Activated CD4-positive, alpha-beta T cell treated with anti-CD3 and anti-CD28 coated beads for 36 hours (primary cell): ENCODE results near the gene STXBP1. TPM values are rescaled to one million over a fixed set of nuclear protein-coding genes. Genes with fewer than 3 reads are reported as not detected.

Source experiments
- ATAC-seq: fragments of 200-7000 bp; cut with Tn5 transposase; one replicate; pipeline ENCODE4 v1.10.0; 2021; ENCODE audit warnings: mild to moderate bottlenecking, moderate library complexity
- CTCF ChIA-PET: fragments of 350-600 bp; sonication (Branson Sonifier 250); formaldehyde crosslinking; loops from one replicate; lab custom pipeline; 2021; ENCODE audit warnings: antibody characterized with exemption; lab: Charles Lee
- POLR2A ChIA-PET: fragments of 350-600 bp; sonication (Branson Sonifier 250); formaldehyde crosslinking; loops from one replicate; lab custom pipeline; 2021; ENCODE audit warnings: antibody characterized with exemption, inconsistent platforms; lab: Charles Lee
- DNase-seq: peaks from one replicate; pipeline ENCODE4 v3.0.0-alpha.2; 2020
- H3K27ac Mint-ChIP-seq: one replicate; pipeline ENCODE4 v1.8.0; 2021; ENCODE audit warnings: mixed read lengths
- H3K27me3 Mint-ChIP-seq: one replicate; pipeline ENCODE4 v1.8.0; 2021; ENCODE audit warnings: mixed read lengths
- H3K36me3 Mint-ChIP-seq: one replicate; pipeline ENCODE4 v1.8.0; 2021; ENCODE audit warnings: low read depth, mixed read lengths
- H3K4me1 Mint-ChIP-seq: one replicate; pipeline ENCODE4 v1.8.0; 2021; ENCODE audit warnings: mixed read lengths
- H3K4me3 Mint-ChIP-seq: one replicate; pipeline ENCODE4 v1.8.0; 2021; ENCODE audit warnings: mild to moderate bottlenecking, moderate library complexity, mixed read lengths
- H3K9me3 Mint-ChIP-seq: one replicate; pipeline ENCODE4 v1.8.0; 2021; ENCODE audit warnings: low read depth, mixed read lengths
- intact Hi-C, 2 experiments: fragments of 100-400 bp; cut with DNase I in 1 of 2; cut with micrococcal nuclease in 1 of 2; formaldehyde crosslinking; loops; one replicate each; pipeline versions ENCODE4 v1.14.2 to v1.15.1; 2022 to 2024; cut with DNase I, micrococcal nuclease
- total RNA-seq, 2 experiments: library from RNA; stranded (reverse); gene quantifications; one replicate each; pipeline ENCODE4 v1.2.3, GENCODE V29; 2021

The STXBP1 gene
- total RNA-seq = 10 to 100 TPM; 15.9 to 18.1 TPM

DNA sequence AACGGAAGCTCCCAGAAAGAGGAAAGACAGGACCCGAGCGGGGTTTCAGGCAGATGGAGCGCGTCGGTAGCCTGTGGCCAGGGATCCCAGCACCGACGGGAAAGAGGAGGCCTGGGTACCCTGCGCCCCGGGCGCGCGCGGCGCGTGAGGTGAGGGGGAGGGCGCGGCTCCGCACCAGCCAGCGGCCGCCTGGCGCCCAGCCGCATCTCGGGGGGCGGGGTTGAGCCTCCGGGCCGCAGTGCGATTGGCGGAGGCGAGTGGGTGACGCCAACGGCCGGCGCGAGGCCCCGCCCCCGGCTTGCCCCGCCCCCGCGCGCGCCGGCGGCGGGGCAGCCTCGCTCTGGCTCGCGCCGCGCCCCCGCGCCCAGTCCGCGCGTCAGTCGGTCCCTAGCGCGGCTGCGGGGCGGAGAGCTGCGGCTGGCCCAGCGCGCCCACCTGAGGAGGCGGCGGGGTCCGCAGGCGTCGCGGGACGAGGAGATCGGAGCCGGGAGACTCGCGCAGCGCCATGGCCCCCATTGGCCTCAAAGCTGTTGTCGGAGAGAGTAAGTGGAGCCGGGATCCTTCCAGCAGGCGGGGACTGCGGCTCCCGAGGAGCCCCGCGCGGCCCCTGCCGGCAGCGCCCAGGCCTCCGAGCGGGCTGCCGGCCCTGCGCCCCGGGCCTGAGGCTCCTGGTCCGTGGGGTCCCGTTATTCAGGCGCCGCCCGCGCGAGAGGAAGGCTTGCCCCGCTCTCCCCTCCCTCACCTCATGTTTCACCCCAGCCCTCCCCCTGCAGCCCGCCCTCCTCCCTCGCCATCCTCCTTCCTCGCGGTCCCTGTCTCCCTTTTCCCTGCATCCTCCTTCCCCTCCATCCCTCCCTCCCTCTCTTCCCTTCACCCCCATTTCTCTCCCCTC is at the start of gene STXBP1:
TSS of gene STXBP1 (plus strand) at position 379 of the 892 bp plus-strand sequence. CDS start at position 506, 127 bp downstream.
- Mint-ChIP-seq H3K27me3 (peaks cover 32% of the 10 kb centered on the region), H3K4me1 (peaks cover 26% of the 10 kb centered on the region), H3K9me3 (no peaks in the 10 kb centered on the region), H3K4me3 (peak within 1 kb of the TSS; percentile 85), H3K36me3 (no peaks in the 10 kb centered on the region), H3K27ac (peak within 1 kb of the TSS; percentile 71)
- intact Hi-C loops = loop anchor here in 1 of 2 experiments (1.0 to 5.0 kb wide), 15 partner anchors 43 to 805 kb away; partner anchors contain the start of genes CDK9, LRSAM1, PTRH1 and RALGPS1
- peak; percentile 87 for ATAC-seq
- DNase-seq = peak; percentile 92
- ChIA-PET CTCF (interaction anchor here (0.6 to 1.6 kb wide), 6 partner anchors 10 to 257 kb away, joined by 3 to 6 read pairs (median 3); no protein-coding TSS in a partner anchor), POLR2A (interaction anchor here (0.6 kb wide), 1 partner anchor 44 kb away, joined by 3 read pairs; no protein-coding TSS in a partner anchor)

DNA sequence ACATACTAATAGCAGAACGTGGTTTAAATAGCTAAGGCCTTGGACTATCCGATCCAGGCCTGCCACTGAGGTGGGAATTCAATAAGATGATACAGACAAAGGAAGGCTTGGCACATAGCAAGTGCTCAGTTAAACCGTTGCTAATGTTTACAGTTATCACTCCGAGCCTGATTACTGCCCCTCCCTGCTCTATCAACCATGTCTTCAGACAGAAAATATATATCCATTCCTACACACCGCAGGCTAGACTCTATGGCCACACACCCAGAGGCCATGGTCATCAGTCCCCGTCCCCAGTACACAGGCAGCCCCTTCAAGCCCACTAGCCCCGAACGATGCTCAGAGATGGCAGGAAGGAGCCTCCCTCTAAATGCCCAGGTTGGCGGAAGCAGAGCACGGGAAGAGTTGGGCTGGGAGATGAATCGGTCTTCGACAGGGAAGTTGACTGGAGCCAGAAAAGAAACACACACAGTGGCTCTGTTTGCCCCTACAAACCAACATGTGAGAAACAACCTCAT is 49.7 kb upstream of the STXBP1 start:
- Mint-ChIP-seq H3K4me1 (peaks cover 16% of the 10 kb centered on the region), H3K9me3 (no peaks in the 10 kb centered on the region), H3K36me3 (no peaks in the 10 kb centered on the region), H3K27me3 (no peaks in the 10 kb centered on the region), H3K27ac (no peak overlapping the region), H3K4me3 (no peak overlapping the region)
- ChIA-PET CTCF (no interaction called here), POLR2A (interaction anchor here (0.5 kb wide), 1 partner anchor 25 kb away, joined by 3 read pairs; no protein-coding TSS in a partner anchor)
- ATAC-seq = no peak
- DNase-seq = no peak
- intact Hi-C loops = no loop called here

DNA sequence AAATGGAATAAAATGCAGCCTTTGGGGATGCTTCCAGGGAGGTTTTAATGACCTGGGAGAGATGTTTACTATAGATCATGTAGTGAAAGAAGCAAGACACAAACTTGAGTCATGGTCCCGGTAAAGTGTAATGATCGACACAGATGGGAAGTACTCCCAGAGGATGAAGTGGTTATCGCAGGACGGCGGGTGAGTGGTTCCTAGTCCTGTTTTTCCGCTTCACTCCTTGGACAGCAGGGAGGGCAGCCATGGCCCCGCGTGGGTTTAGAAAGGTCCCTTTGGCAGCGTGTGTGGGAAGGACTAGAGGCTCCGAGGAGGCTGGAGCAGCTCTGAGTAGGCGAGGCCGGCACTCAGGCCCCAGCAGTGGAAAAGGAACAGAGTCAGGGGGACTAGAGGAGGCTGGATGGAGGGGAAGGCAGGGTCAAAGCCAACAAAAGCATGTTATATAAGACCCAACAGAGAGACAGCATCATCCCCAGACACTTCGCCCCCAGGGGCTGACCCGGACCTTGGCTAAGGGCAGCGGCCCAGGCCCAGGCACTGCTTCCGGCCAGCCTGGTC is 49.2 kb upstream of the STXBP1 start:
- Mint-ChIP-seq H3K4me3 (no peak overlapping the region), H3K9me3 (no peaks in the 10 kb centered on the region), H3K36me3 (no peaks in the 10 kb centered on the region), H3K27me3 (no peaks in the 10 kb centered on the region), H3K27ac (no peak overlapping the region), H3K4me1 (peaks cover 18% of the 10 kb centered on the region)
- DNase-seq (no peak), ATAC-seq (no peak)
- ChIA-PET POLR2A (no interaction called here), CTCF (no interaction called here)
- intact Hi-C loops = no loop called here

DNA sequence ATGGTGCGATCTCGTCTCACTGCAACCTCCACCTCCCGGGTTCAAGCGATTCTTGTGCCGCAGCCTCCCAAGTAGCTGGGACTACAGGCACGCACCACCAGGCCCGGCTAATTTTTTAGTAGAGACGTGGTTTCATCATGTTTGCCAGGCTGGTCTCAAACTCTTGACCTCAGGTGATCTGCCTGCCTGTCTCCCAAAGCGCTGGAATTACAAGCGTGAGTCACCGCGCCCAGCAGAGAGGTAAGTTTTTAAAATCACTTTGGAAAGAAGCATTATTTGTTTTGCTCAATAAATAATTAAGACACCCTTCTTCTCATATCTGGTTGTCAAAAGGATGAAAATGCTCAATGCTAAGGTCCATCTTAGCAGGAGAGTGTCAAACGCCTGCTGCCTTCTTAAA is 48.5 kb upstream of the STXBP1 start:
- peaks cover 14% of the 10 kb centered on the region for H3K4me1 Mint-ChIP-seq

DNA sequence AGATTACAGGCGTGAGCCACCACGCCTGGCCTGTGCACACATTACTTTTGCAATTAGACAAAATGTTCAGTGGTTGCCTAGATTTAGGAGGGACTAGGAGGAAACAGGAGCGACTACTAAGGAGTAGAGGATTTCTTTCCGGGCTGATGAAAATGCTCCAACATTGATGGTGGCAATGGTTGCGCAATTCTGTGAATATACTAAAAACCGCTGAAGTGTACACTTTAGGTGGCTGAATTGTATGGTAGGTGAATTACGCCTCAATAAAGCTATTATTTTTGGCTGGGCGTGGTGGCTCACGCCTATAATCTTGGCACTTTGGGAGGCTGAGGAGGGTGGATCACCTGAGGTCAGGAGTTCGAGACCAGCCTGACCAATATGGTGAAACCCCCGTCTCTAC is 46.8 kb upstream of the STXBP1 start:
- ATAC-seq = no peak
- CTCF ChIA-PET = interaction anchor here (0.6 to 1.0 kb wide), 2 partner anchors 20 to 31 kb away, joined by 3 read pairs; no protein-coding TSS in a partner anchor

More for the DNA sequence above, 48.5 kb upstream of the STXBP1 start:
- DNase-seq = no peak
- intact Hi-C loops = no loop called here
- no peak for ATAC-seq
- CTCF ChIA-PET = no interaction called here
- H3K9me3 Mint-ChIP-seq = no peaks in the 10 kb centered on the region
- no peak overlapping the region for H3K4me3 Mint-ChIP-seq
- H3K36me3 Mint-ChIP-seq = no peaks in the 10 kb centered on the region
- no peaks in the 10 kb centered on the region for H3K27me3 Mint-ChIP-seq
- POLR2A ChIA-PET = no interaction called here
- no peak overlapping the region for H3K27ac Mint-ChIP-seq

DNA sequence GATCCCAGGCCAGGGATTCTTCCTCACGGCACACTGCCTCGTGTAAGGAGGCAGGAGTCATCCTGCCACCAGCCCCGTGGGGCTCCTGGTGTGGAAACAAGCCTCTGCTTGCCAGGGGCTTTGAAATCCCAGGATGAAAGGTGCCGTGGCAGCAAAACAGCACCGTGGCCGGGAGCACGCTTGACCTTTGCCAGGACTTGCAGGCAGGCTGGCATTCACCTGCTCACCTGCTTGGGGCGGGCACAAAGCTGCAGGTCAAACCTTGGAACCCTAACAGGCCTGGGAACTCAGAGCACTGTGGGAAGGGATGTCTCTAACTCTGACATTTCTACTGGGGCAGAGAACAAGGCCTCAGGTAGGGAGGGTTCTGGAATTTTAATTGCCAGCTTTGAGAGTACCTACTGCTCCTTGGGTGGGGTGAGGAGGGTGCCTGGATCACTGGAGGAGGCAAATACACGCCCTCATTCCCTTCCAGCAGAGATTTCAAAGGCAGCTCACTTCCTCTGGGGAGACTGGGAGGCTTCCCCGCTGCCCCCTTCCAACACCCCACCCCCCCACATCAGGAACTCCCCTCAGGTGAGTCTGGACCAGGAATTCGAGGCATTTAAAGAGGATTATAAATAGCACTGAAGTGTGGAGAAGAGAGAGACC is 45.6 kb upstream of the STXBP1 start:
- POLR2A ChIA-PET = interaction anchor here (0.6 kb wide), 1 partner anchor 145 kb away, joined by 3 read pairs; no protein-coding TSS in a partner anchor
- intact Hi-C loops = no loop called here
- no peak for DNase-seq
- no peaks in the 10 kb centered on the region for H3K27me3 Mint-ChIP-seq
- no peak for ATAC-seq
- no peaks in the 10 kb centered on the region for H3K9me3 Mint-ChIP-seq
- no peaks in the 10 kb centered on the region for H3K36me3 Mint-ChIP-seq
- H3K27ac Mint-ChIP-seq = no peak overlapping the region
- CTCF ChIA-PET = no interaction called here
- H3K4me3 Mint-ChIP-seq = no peak overlapping the region
- H3K4me1 Mint-ChIP-seq = peaks cover 22% of the 10 kb centered on the region

More for the DNA sequence above, 46.8 kb upstream of the STXBP1 start:
- POLR2A ChIA-PET = no interaction called here
- H3K27me3 Mint-ChIP-seq = no peaks in the 10 kb centered on the region
- no peak overlapping the region for H3K27ac Mint-ChIP-seq
- intact Hi-C loops = no loop called here
- H3K9me3 Mint-ChIP-seq = no peaks in the 10 kb centered on the region
- no peak overlapping the region for H3K4me3 Mint-ChIP-seq
- no peak for DNase-seq
- H3K4me1 Mint-ChIP-seq = peaks cover 19% of the 10 kb centered on the region
- H3K36me3 Mint-ChIP-seq = no peaks in the 10 kb centered on the region

DNA sequence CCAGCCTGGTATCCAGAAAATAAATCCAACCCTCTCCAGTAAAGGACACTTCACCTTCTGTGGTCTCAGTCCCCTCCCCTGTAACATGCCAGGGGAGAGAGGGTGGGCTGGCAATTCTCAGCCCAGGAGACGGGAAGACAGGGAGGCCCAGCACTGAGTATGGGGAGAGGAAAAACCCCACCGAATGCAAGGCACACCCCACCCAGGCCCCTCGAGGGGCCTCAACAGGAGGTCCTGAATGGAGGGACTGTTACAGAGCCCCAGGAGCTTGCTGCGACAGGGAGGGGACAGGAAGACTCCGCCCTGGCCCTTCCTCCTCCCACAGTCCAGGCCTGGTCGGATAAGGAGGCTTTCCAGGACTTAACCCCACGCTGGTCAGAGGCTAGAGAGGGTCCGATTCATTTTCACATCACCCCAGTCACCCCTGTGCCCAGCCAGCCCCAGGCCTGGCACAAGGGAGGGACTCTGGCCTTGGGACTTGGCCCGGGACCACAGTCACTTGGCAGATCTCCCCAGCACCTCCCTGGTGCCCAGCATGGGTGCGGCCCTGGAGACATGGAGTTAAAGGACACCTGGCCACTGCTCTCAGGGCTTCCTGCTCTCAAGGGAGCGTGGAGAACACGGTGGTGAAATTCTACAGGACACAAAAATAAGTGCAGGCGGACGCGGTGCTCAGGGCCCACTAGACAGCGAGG is 44.9 kb upstream of the STXBP1 start:
- no peaks in the 10 kb centered on the region for H3K27me3 Mint-ChIP-seq
- CTCF ChIA-PET = no interaction called here

DNA sequence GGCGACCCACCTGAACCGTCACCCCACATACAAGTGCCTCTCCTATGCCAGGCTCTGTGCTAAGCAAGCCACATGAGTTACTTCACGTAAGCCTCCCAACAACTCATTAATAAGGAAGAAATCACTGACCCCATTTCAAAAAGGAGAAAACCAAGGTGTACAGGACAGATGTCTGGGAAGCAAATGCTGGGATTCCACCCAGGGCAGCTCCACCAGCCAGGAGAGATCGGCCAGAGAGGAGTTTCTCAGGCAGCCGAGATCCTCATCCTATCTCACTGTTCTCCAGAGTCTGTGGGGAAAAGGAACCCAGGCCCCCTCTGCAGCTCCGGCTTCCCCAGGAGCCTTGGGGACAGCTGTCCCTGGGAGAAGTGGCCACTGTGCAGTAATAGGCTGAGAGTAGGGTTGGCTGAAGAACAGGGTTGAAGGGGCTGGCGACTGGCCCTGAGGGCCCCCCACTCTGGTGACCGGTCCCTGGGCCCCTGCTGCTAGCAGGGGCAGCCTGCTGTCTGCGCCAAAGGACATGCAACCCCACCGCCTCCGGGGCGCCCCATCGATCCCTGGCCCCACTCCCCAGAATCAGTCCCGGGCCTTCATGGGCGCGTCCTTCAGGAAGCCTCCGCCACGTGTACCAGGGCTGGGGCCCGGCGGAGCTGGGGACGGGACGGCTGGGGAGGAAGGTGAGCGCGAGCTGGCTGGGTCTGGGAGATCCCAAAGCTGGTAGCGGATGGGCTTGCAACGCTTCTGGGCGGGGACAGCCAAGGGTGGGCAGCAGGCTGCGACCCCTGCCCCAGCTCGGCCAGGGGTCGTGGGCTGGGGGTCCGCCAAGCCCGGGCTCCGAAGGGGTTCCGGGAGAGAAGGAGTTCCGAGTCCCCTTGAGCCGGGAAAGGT is 44.1 kb upstream of the STXBP1 start:
- intact Hi-C loops = loop anchor here in 1 of 2 experiments (2.0 kb wide), 3 partner anchors 117 to 683 kb away; partner anchors contain the start of genes LRSAM1, RPL12 and SLC25A25
- ATAC-seq (no peak), DNase-seq (peak; percentile 39)
- CTCF ChIA-PET = interaction anchor here (0.6 to 1.0 kb wide), 2 partner anchors 26 to 275 kb away, joined by 3 read pairs; no protein-coding TSS in a partner anchor
- Mint-ChIP-seq H3K4me1 (peaks cover 17% of the 10 kb centered on the region), H3K27ac (no peak overlapping the region), H3K27me3 (no peaks in the 10 kb centered on the region), H3K4me3 (peak overlapping the region; percentile 49), H3K36me3 (no peaks in the 10 kb centered on the region), H3K9me3 (no peaks in the 10 kb centered on the region)
- POLR2A ChIA-PET = interaction anchor here (1.0 kb wide), 2 partner anchors 11 to 44 kb away, joined by 3 read pairs; partner anchors contain the start of gene STXBP1

More for the DNA sequence above, 44.9 kb upstream of the STXBP1 start:
- Mint-ChIP-seq H3K36me3 (no peaks in the 10 kb centered on the region), H3K27ac (no peak overlapping the region), H3K4me3 (peak overlapping the region; percentile 49), H3K9me3 (no peaks in the 10 kb centered on the region), H3K4me1 (peaks cover 15% of the 10 kb centered on the region)
- intact Hi-C loops = no loop called here
- no peak for ATAC-seq
- POLR2A ChIA-PET = no interaction called here
- DNase-seq = no peak

DNA sequence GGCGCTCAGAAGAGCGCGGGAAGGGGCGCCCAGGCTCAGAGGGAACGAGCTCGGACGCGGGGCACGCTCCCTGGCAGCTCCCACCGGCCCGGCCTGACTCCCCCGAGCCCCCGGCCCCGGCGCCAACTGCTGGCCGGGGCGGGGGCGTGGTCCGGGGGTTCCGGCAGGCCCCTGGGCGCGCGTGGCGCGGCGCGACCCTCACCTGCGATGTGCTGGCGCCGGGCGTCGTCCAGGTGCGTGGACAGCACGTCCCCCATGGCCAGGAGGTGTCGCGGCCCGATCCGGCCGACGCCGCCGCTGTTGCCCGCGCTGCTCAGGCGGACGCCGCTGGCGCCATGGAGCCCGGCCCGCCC is 43.5 kb upstream of the STXBP1 start:
- DNase-seq = peak; percentile 25
- CTCF ChIA-PET = interaction anchor here (0.6 to 1.0 kb wide), 2 partner anchors 26 to 275 kb away, joined by 3 read pairs; no protein-coding TSS in a partner anchor
- H3K27me3 Mint-ChIP-seq = no peaks in the 10 kb centered on the region
- no peak for ATAC-seq
- POLR2A ChIA-PET = interaction anchor here (1.0 kb wide), 2 partner anchors 10 to 43 kb away, joined by 3 read pairs; partner anchors contain the start of gene STXBP1
- H3K9me3 Mint-ChIP-seq = no peaks in the 10 kb centered on the region
- H3K27ac Mint-ChIP-seq = no peak overlapping the region
- no peak overlapping the region for H3K4me3 Mint-ChIP-seq
- peaks cover 21% of the 10 kb centered on the region for H3K4me1 Mint-ChIP-seq
- no peaks in the 10 kb centered on the region for H3K36me3 Mint-ChIP-seq
- intact Hi-C loops = loop anchor here in 1 of 2 experiments (2.0 kb wide), 3 partner anchors 118 to 682 kb away; partner anchors contain the start of genes LRSAM1, RPL12 and SLC25A25
